AG09319 (cell line): ENCODE measurements around the gene CNGB1.
A peak's percentile ranks its signal among the peaks of the same experiment; 100 is the strongest.

Experiments
- DNase-seq: peaks from one replicate; pipeline ENCODE4 v3.0.0-alpha.2; 2010; ENCODE audit warnings: low read depth; ENCODE audit errors: extremely low read depth
- TF ChIP-seq, protein P1 (sequence below): IDR thresholded peaks from 2 replicates; pipeline ENCODE4 v1.5.1; 2011; ENCODE audit warnings: low read depth, mild to moderate bottlenecking, inconsistent platforms, low read length, moderate library complexity

CNGB1 gene

DNA sequence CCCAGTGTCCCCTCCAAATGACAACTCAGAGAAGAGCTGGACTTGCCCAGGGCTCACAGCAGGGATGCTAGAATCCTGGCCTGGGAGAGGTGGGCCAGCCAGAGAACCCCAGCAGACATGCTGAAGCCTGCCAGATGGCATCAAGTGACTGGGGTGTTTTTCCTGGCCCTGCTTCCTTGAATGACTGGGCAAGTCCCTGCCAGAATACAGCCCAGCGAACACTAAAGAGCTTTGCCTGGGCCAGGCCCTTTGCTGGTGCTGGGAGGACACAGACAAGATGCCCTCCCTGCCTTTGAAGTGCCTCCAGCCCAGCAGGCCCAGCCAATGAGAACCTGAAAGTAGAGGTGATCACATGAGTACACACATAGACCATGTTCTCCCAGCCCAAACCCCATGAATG, 18.0 kb upstream of the CNGB1 start:
- TF ChIP-seq, protein P1, sequence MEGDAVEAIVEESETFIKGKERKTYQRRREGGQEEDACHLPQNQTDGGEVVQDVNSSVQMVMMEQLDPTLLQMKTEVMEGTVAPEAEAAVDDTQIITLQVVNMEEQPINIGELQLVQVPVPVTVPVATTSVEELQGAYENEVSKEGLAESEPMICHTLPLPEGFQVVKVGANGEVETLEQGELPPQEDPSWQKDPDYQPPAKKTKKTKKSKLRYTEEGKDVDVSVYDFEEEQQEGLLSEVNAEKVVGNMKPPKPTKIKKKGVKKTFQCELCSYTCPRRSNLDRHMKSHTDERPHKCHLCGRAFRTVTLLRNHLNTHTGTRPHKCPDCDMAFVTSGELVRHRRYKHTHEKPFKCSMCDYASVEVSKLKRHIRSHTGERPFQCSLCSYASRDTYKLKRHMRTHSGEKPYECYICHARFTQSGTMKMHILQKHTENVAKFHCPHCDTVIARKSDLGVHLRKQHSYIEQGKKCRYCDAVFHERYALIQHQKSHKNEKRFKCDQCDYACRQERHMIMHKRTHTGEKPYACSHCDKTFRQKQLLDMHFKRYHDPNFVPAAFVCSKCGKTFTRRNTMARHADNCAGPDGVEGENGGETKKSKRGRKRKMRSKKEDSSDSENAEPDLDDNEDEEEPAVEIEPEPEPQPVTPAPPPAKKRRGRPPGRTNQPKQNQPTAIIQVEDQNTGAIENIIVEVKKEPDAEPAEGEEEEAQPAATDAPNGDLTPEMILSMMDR: no peak
- DNase-seq: no peak

GRCh38 chr16:57987441-57988177, 16.7 kb upstream of the CNGB1 start:
- TF ChIP-seq, protein P1: no peak

DNA sequence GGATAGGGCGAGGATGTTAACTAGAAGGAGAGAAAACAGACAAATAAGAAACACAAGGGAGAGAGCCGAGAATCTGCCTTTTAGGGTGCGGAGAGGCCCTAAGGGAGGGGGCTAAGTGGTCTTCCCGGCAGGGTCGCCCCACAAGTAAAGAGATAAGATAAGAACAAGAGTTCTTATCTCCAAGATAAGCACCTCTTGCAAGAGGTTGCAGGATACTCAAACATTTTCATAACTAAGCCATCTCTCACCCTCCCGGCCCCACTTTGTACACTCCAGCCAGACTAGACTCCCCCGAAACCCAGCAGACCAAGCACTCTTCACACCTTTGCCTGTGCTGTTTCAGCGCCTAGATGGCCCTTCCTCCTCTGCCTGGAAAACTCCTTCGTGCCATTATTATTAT, 15.3 kb upstream of the CNGB1 start:
- TF ChIP-seq, protein P1: no peak

More at GRCh38 chr16:57987441-57988177, 16.7 kb upstream of the CNGB1 start:
- DNase-seq: no peak

DNA sequence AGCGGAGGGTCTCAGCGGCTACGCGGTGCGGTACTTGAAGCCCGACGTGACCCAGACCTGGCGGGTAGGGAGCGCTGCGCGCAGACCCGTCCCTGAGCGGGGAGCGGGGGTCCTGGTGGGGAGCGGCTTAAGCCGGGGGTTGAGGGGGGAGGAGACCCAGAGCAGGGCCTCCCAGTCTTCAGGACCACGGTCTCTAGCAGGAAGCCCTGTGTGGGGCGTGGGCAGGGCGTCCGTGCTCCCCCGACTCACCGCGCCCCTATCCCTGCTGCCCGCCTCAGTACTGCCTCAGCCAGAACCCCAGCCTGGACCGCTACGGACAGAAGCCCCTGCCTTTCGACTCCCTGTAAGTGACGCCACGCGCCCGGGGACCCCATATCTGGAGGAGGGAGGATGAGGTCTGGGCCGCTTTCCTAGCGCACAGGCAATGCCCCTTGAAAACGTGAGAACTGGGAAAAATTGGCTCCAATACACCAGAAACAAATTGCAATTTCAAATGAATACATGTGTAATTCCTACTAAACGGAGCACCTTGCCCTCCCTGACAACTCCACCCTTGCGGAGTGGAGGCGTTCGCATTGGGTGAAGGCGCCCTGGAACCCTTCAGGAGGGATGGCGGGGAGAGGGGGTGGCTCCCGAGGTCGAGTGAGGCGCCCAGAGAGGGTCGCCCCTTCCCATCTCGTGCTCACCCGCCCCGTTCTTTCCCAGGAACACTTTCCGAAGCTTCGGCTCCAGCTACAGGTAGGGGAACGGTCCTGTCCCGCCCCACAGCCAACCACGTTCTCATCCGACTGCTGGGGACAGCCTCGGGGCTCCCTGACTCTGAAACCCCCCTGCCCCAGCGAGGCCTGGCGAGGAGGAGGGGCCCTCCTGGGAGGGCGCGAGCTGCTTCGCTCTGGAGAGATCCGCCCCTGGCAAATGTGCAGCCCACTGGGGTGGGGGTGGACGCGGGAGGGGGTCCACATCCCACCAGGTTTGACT, 14.6 kb upstream of the CNGB1 start:
- DNase-seq: no peak
- TF ChIP-seq, protein P1: no peak

More for the DNA sequence above, 15.3 kb upstream of the CNGB1 start:
- no peak for DNase-seq

GRCh38 chr16:57984443-57985203, 13.7 kb upstream of the CNGB1 start:
- TF ChIP-seq, protein P1: no peak

DNA sequence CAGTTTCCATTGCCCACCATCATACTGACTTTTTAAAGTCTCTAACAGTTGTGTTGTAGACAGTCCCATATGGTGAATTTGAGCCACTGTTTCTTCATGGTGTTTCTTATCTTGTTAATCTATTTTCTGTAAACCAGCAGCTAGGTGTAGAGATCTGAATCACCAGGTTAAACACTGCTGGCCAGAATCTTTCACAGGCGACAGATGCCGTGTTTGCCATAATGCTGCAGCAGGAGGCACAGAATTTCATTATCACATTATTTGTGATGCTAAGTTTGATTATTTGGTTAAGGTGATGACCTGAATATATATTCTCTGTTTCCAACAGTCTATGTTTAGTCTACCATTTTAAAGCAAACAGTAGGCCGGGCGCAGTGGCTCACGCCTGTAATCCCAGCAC, 11.5 kb upstream of the CNGB1 start:
- TF ChIP-seq, protein P1: no peak
- no peak for DNase-seq

More at GRCh38 chr16:57984443-57985203, 13.7 kb upstream of the CNGB1 start:
- DNase-seq: peak; percentile 48
